ENCODE results near the gene CLIP2. TPM values are rescaled to one million over a fixed set of nuclear protein-coding genes. Genes with fewer than 3 reads are reported as not detected.
A peak's percentile ranks its signal among the peaks of the same experiment; 100 is the strongest.
"Not testable (repeated sequence)": the region's sequence is repeated elsewhere in the genome, so short reads cannot be mapped to it uniquely, and the experiment has no call there.

The CLIP2 gene
- total and polyA plus RNA-seq, 3 experiments from 2014 or later = 0.94 to 2.9 (median 2.4) TPM

DNA sequence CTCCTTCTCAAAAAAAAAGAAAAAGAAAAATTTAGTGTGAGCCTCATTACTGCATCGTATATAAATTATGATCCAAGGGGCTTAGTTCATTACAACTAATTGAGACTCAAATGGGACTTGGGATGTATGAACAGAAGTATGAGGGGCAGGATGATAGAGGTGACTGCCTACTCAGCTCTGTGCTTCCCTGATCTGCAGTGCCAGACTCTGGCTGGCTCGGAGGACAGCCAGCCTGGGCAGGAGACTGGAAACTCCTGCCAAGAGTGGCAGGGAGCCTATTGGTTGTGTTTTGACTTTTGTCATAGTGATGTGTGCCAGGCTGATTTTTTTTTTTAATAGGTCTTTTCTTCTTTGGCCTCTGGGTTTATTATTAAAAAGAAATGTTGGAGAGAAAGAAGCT is 90.7 kb downstream of the CLIP2 start:
- H3K4me3 ChIP-seq (ENCODE audit: low read length) = no peak overlapping the region
- no peak overlapping the region for H3K4me3 Mint-ChIP-seq
- ChIA-PET CTCF (no interaction called here), POLR2A (no interaction called here)
- H3K4me1 Mint-ChIP-seq = no peaks in the 10 kb centered on the region
- H3K4me1 ChIP-seq (ENCODE audit: insufficient read depth, low read length) = no peaks in the 10 kb centered on the region
- H3K27ac ChIP-seq (ENCODE audit: low read depth, low read length) = no peak overlapping the region
- no peak for DNase-seq
- no peaks in the 10 kb centered on the region for H3K9me3 ChIP-seq (ENCODE audit: low read length)
- no peak overlapping the region for H3K27ac Mint-ChIP-seq
- no peaks in the 10 kb centered on the region for H3K27me3 ChIP-seq (ENCODE audit: insufficient read depth, low read length, poor library complexity, severe bottlenecking)
- no peaks in the 10 kb centered on the region for H3K9me3 Mint-ChIP-seq
- H3K27me3 Mint-ChIP-seq = peaks cover 0 to 1% of the 10 kb centered on the region in 2 donors
- H3K36me3 Mint-ChIP-seq = peaks cover 2 to 5% (median 2%) of the 10 kb centered on the region in 3 donors
- H3K36me3 ChIP-seq (ENCODE audit: insufficient read depth, low read length) = no peaks in the 10 kb centered on the region

DNA sequence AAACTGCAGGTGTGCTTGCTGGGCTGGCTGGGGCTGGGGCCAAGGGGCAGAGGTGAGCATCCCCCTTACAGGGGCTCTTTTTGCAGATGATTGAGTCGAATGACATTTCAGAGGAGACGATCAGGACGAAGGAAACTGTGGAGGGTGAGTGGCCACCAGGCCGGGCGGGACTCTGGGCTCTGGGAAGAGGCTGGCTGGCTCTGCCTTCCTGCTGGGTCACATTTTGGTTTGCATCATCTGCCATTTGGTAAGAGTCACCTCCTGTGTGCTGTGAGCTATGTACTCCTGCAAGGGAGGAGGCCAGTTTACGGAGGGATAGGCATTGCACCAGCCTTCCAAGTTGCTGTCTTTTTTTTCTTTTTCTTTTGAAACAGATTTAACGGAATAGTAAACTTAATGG is 91.5 kb downstream of the CLIP2 start:
- Histone ChIP-seq H3K36me3 (ENCODE audit: insufficient read depth, low read length) (no peaks in the 10 kb centered on the region), H3K27ac (ENCODE audit: low read depth, low read length) (no peak overlapping the region), H3K9me3 (ENCODE audit: low read length) (no peaks in the 10 kb centered on the region), H3K4me3 (ENCODE audit: low read length) (no peak overlapping the region), H3K27me3 (ENCODE audit: insufficient read depth, low read length, poor library complexity, severe bottlenecking) (no peaks in the 10 kb centered on the region), H3K4me1 (ENCODE audit: insufficient read depth, low read length) (no peaks in the 10 kb centered on the region)
- no peak for DNase-seq
- CTCF ChIA-PET = no interaction called here
- POLR2A ChIA-PET = no interaction called here
- no peaks in the 10 kb centered on the region for H3K9me3 Mint-ChIP-seq
- H3K36me3 Mint-ChIP-seq = peaks cover 2 to 5% (median 2%) of the 10 kb centered on the region in 3 donors
- H3K4me1 Mint-ChIP-seq = no peaks in the 10 kb centered on the region
- peaks cover 0 to 1% of the 10 kb centered on the region in 2 donors for H3K27me3 Mint-ChIP-seq
- H3K4me3 Mint-ChIP-seq = no peak overlapping the region
- no peak overlapping the region for H3K27ac Mint-ChIP-seq

DNA sequence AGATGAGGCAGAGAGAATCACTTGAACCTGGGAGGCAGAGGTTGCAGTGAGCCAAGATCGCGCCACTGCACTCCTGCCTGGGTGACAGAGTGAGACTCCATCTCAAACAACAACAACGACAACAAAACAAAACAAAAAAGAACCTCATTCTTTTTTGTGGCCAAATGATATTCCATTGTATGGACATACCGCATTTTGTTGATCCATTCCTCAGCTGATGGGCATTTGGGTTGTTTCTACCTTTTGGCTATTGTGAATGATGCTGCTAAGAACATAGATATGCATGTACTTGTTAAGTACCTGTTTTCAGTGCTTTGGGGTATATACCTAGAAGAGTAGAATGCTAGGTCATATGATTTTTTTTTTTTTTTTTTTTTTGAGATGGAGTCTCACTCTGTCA is 94.9 kb downstream of the CLIP2 start:
- H3K27ac ChIP-seq (ENCODE audit: low read depth, low read length); H3K4me3 Mint-ChIP-seq; H3K4me3 ChIP-seq (ENCODE audit: low read length); POLR2A ChIA-PET; H3K27ac Mint-ChIP-seq; H3K4me1 Mint-ChIP-seq; H3K36me3 ChIP-seq (ENCODE audit: insufficient read depth, low read length); H3K9me3 ChIP-seq (ENCODE audit: low read length); H3K27me3 Mint-ChIP-seq; H3K27me3 ChIP-seq (ENCODE audit: insufficient read depth, low read length, poor library complexity, severe bottlenecking); DNase-seq; H3K36me3 Mint-ChIP-seq; H3K4me1 ChIP-seq (ENCODE audit: insufficient read depth, low read length); CTCF ChIA-PET; H3K9me3 Mint-ChIP-seq: not testable (repeated sequence)

DNA sequence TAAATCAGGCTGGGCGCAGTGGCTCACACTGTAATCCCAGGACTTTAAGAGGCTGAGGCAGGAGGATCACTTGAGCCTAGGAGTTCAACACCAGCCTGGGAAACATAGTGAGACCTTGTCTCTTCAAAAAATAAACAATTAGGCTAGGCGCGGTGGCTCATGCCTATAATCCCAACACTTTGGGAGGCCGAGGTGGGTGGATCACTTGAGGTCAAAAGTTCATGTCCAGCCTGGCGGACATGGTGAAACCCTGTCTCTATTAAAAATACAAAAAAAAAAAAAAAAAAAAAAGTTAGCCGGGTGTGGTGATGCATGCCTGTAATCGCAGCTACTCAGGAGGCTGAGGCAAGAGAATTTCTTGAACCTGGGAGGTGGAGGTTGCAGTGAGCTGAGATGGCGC is 95.6 kb downstream of the CLIP2 start:
- POLR2A ChIA-PET; H3K4me3 ChIP-seq (ENCODE audit: low read length); H3K27ac Mint-ChIP-seq; H3K27me3 ChIP-seq (ENCODE audit: insufficient read depth, low read length, poor library complexity, severe bottlenecking); DNase-seq; H3K4me1 Mint-ChIP-seq; H3K36me3 ChIP-seq (ENCODE audit: insufficient read depth, low read length); H3K27ac ChIP-seq (ENCODE audit: low read depth, low read length); H3K9me3 ChIP-seq (ENCODE audit: low read length); H3K27me3 Mint-ChIP-seq; H3K4me1 ChIP-seq (ENCODE audit: insufficient read depth, low read length); H3K36me3 Mint-ChIP-seq; H3K9me3 Mint-ChIP-seq: not testable (repeated sequence)
- CTCF ChIA-PET = interaction anchor here (0.8 kb wide), 1 partner anchor 16 kb away, joined by 3 read pairs; no protein-coding TSS in a partner anchor
- H3K4me3 Mint-ChIP-seq = peak overlapping the region in 1 of 7 donors; percentile 55

DNA sequence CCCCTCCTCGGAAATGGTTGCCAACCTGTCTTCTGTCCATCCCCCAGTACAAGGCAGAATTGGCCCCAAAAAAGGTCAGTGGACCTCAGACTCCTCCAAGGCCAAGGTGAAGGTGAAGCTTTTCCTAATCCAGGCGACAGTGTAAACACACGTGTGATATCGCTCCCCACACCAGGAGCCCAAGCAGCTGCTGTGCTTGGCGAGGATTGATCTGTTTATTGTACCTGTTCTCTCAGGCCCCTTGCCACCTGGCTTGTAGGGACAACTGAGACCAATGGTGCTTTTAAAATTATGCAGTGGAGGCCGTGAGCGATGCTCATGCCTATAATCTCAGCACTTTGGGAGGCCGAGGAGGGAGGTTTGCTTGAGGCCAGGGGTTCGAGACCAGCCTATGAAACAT is 98.4 kb downstream of the CLIP2 start:
- DNase-seq = no peak
- Histone ChIP-seq H3K4me3 (ENCODE audit: low read length) (no peak overlapping the region), H3K27me3 (ENCODE audit: insufficient read depth, low read length, poor library complexity, severe bottlenecking) (no peaks in the 10 kb centered on the region), H3K4me1 (ENCODE audit: insufficient read depth, low read length) (no peaks in the 10 kb centered on the region), H3K9me3 (ENCODE audit: low read length) (no peaks in the 10 kb centered on the region), H3K27ac (ENCODE audit: low read depth, low read length) (no peak overlapping the region), H3K36me3 (ENCODE audit: insufficient read depth, low read length) (no peaks in the 10 kb centered on the region)
- Mint-ChIP-seq H3K4me3 (no peak overlapping the region), H3K27me3 (peaks cover 0 to 1% of the 10 kb centered on the region in 2 donors), H3K36me3 (peaks cover 0 to 5% (median 3%) of the 10 kb centered on the region in 3 donors), H3K27ac (peak overlapping the region in 1 of 8 donors; percentile 81), H3K9me3 (no peaks in the 10 kb centered on the region), H3K4me1 (no peaks in the 10 kb centered on the region)
- ChIA-PET CTCF (interaction anchor here (2.2 kb wide), 1 partner anchor 14 kb away, joined by 8 read pairs; no protein-coding TSS in a partner anchor), POLR2A (no interaction called here)

DNA sequence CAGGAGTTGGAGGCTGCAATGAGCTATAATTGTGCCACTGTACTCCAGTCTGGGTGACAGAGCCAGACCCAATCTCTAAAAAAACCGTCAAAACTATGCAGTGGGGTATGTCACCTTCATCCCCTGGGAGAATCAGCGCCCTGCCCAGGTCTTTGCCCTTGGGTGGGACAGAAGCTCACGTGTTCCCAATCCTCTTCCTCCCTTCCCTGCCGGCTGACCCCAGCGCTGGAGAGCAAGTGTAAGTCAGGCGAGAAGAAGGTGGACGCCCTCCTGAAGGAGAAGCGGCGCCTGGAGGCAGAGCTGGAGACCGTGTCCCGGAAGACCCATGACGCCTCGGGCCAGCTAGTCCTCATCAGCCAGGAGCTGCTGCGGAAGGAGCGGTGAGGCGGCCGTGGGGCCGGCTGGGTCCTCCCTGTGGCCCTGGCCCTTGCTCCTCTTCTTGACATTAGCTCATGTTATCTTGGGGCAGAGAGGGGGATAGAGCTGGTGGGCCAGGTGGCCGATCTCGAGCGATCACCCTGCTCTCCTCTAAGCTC is 99.7 kb downstream of the CLIP2 start:
- Mint-ChIP-seq H3K4me3 (no peak overlapping the region), H3K4me1 (no peaks in the 10 kb centered on the region), H3K27ac (no peak overlapping the region), H3K9me3 (no peaks in the 10 kb centered on the region), H3K27me3 (no peaks in the 10 kb centered on the region), H3K36me3 (peaks cover 0 to 3% (median 0%) of the 10 kb centered on the region in 3 donors)
- Histone ChIP-seq H3K4me1 (ENCODE audit: insufficient read depth, low read length) (no peaks in the 10 kb centered on the region), H3K9me3 (ENCODE audit: low read length) (no peaks in the 10 kb centered on the region), H3K27me3 (ENCODE audit: insufficient read depth, low read length, poor library complexity, severe bottlenecking) (no peaks in the 10 kb centered on the region), H3K4me3 (ENCODE audit: low read length) (no peak overlapping the region), H3K27ac (ENCODE audit: low read depth, low read length) (no peak overlapping the region), H3K36me3 (ENCODE audit: insufficient read depth, low read length) (no peaks in the 10 kb centered on the region)
- no peak for DNase-seq
- ChIA-PET POLR2A (no interaction called here), CTCF (interaction anchor here (2.5 kb wide), 1 partner anchor 12 kb away, joined by 14 read pairs; no protein-coding TSS in a partner anchor)

DNA sequence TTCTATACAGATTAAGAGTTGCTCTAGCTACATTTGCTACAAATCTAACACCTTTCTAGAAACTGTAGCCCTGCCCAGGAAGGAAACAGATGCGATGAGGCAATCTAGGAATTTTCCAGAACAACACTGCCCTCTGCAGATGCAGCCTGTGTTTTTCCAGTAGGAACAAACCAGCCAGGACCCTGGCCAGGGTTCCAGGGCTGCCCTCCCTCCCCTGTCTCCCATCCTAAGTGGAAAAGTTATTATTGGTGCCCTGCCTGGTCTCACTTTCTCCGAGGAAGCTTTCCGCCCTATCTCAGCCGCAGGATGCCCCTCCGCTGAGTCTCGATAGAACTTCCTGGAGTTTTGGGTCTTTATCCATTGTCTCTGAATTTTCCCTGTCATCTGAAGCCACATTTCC is 104.5 kb downstream of the CLIP2 start:
- H3K27ac Mint-ChIP-seq = peak overlapping the region in 1 of 8 donors; percentile 6
- H3K36me3 ChIP-seq (ENCODE audit: insufficient read depth, low read length); CTCF ChIA-PET; H3K36me3 Mint-ChIP-seq; H3K27ac ChIP-seq (ENCODE audit: low read depth, low read length); H3K4me3 Mint-ChIP-seq; DNase-seq; H3K9me3 Mint-ChIP-seq; H3K4me3 ChIP-seq (ENCODE audit: low read length); H3K4me1 ChIP-seq (ENCODE audit: insufficient read depth, low read length); POLR2A ChIA-PET; H3K27me3 Mint-ChIP-seq; H3K9me3 ChIP-seq (ENCODE audit: low read length); H3K27me3 ChIP-seq (ENCODE audit: insufficient read depth, low read length, poor library complexity, severe bottlenecking); H3K4me1 Mint-ChIP-seq: not testable (repeated sequence)

DNA sequence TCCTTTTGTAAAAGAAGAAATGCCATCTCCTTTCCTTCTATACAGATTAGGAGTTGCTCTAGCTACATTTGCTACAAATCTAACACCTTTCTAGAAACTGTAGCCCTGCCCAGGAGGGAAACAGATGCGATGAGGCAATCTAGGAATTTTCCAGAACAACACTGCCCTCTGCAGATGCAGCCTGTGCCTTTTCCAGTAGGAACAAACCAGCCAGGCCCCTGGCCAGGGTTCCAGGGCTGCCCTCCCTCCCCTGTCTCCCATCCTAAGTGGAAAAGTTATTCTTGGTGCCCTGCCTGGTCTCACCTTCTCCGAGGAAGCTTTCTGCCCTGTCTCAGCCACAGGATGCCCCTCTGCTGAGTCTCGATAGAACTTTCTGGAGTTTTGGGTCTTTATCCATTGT is 105.4 kb downstream of the CLIP2 start:
- H3K27me3 ChIP-seq (ENCODE audit: insufficient read depth, low read length, poor library complexity, severe bottlenecking); H3K4me1 Mint-ChIP-seq; H3K4me3 Mint-ChIP-seq; H3K9me3 ChIP-seq (ENCODE audit: low read length); H3K36me3 ChIP-seq (ENCODE audit: insufficient read depth, low read length); H3K36me3 Mint-ChIP-seq; CTCF ChIA-PET; DNase-seq; H3K4me1 ChIP-seq (ENCODE audit: insufficient read depth, low read length); H3K9me3 Mint-ChIP-seq; H3K27me3 Mint-ChIP-seq; H3K4me3 ChIP-seq (ENCODE audit: low read length); H3K27ac ChIP-seq (ENCODE audit: low read depth, low read length): not testable (repeated sequence)
- POLR2A ChIA-PET = interaction anchor here (0.6 kb wide), 1 partner anchor 33 kb away, joined by 3 read pairs; no protein-coding TSS in a partner anchor
- H3K27ac Mint-ChIP-seq = peak overlapping the region in 1 of 8 donors; percentile 58
